DMS153 treated with DMSO at 0.1 percent for 48 hours (cell line): ENCODE data around the gene RNF17.

ENCODE experiments used
- DNase-seq: peaks from one replicate; lab custom pipeline; 2025; ENCODE audit not compliant: unreplicated experiment; lab: John Stamatoyannopoulos, UW

RNF17 gene

DNA sequence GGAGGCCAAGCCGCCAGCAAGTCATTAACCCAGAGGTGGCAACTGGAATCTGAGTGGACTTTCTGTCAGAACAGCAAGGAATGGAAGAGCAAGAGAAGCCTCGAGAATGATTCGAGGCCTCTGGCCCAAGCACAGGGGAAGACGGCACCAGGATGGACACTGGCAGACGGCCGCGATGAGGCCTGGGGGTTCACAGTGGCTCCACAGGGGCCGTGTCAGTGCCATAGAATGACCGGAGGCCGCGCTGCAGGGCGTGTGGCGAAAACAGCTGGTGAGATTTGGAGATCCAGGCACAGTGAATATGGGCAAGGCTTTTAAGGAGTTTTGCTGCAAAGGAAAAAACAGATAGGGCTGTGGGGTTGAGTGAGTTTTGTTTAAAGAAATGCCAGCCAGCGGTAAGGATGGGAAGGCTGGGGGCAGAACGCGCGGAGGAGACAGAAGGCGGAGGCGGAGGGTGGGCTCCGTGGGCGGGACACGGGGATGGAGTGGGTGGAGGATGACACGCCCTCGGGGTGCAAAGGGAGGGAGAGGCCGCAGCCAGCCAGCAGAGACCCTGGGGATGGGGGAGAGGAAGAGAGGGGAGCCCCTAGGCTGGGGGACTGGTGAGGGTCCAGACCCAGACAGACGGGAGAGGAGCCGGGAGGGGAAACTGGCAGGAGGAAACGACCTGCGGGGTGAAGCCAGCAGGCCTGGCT is 130.5 kb downstream of the RNF17 start:
- DNase-seq: no peak

DNA sequence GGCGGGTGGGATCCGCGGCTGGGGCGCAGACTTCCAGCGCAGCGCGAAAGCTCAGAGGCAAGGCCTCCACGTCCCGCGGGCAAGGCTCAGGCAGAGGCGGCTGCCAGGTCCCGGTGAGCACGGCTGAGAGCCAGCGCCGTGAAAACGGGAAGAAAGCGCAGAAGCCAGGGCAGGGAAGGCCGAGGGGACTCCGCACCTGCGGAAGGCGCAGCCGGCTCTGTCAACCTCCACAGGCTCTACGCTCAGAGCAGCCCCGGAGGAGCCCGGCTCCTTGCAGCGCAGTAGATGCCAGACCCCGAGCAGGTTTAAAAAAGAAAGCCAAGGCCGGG is 131.0 kb downstream of the RNF17 start:
- no peak for DNase-seq

DNA sequence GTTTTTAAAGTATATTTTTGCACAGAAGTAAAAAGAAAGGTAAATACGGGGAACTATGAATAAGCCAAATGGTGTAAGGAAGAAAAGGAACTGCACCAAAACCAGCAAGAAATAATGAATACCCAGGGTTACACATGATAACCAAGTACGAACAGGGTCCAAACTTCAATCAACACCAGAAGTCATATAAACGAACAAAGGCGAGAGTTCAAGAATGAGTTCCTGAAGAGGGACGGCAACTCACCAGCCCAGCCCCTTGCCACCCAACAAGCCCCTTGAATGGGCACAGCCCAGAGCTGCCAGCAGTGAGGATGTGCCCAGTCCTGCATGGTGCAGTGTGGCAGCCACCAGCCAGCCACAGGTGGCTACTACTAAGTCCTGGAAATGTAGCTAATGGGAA is 132.1 kb downstream of the RNF17 start:
- no peak for DNase-seq

DNA sequence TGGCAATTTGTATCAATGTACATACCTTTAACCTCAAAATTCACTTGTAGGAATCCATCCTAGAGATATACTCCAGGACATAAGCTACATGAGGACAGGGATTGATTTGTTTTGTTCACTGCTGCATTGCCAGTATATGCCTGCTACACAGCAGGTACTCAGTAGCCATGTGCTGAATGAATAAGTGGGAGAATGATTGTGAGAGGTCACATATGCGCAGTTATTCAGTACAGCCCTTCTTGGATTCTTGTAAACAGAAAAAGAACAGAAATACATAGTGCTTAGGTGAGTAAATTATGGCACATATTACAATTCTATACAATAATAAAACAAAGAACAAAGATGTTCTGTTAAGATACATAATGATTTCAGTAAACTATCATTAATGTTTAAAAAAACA is 133.3 kb downstream of the RNF17 start:
- DNase-seq: no peak

DNA sequence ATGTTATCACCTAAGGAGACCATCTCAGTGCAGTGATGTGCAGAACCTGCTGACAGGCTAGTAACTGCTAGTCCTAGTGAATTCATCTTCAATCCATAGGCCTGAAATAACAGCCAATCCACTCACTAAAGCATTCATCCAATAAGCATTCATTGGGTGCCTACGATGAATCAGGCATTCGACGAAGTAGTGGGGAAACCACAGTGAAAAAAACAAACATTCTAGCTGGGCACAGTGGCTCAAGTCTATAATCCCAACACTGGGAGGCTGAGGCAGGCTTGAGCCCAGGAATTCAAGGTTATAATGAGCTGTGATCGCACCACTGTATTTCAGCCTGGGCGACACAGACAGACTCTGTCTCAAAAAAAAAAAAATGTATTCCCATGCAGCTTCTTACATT is 135.6 kb downstream of the RNF17 start:
- no peak for DNase-seq

DNA sequence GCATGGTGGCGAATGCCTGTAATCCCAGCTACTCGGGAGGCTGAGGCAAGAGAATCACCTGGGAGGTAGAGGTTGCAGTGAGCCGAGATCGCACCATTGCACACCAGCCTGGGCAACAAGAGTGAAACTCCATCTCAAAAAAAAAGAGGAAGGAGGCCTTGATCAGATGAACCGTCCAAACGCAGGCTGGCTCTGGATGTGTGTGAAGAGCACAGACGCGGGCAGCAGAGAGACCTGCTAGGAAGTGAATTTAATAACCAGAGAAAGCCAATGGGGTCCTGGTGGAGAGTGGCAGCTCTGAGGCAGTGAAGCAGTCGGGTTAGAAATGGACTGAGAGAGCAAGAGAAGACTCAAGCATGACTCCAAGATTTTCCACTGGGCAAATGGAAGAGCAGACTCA is 136.5 kb downstream of the RNF17 start:
- DNase-seq: no peak

DNA sequence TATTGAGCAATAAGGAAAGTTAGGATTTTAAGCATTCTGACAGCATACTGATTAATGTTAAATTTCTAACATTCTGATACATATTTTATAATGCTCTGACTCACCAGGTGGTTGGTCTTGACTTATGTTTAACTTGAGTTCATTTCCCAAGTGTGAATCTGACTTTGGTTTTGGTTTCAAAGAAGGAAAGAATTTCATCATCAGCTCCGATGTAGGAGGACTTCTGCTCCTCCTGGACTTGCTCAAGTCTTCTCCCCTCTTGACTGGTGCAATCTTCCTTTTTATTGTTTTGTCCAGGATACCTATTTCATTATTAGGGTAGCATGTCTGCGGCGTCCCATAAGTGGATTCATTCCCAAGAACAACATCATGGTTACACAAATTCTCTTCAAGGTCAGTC is 141.3 kb downstream of the RNF17 start:
- no peak for DNase-seq

DNA sequence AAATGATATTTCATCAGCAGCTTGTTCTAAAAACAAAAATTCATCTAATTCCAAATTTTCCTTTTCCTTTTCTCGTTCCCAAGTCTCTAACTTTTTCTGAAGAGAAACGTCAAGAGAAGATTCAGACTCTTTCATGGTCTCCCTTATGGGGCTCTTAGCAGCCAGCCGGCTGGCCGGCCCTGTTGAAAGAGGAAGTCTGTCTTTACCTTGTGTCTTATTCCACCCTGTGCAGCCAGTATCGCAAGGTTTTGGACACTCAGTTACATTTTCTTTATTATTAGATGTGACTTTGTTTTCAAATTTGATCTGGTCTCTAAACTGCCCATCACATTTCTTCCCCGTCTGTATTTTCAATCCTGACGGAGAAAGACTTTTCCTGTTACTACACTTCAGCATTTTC is 142.3 kb downstream of the RNF17 start:
- no peak for DNase-seq

DNA sequence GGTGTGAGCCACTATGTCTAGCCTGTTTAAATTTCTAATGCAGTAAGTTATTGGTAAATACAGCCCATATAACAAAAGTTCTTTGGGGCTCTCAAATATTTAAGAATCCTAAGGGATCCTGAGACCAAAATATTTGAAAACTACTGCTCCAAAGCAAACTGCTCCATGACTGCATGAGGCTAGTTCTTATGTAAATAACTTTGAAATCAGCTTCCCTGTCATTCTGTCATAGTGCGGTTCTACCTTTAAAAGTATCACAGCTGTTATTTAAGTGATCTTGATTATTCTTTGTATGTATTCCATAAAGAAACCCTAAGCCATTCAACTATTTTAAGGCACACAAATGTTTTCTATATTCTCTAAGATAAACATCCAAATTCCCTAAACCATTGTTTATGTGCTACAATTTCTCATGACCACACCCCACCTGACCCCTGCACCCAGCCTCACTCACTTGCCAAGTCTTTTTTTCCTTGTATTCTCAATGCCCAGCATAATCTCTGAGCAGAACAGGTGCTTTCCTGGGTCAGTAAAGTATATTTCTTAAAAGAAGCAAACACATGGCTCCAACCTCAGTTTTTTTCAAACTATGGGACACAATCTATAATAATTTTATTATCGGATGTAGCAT is 146.6 kb downstream of the RNF17 start:
- DNase-seq: no peak

DNA sequence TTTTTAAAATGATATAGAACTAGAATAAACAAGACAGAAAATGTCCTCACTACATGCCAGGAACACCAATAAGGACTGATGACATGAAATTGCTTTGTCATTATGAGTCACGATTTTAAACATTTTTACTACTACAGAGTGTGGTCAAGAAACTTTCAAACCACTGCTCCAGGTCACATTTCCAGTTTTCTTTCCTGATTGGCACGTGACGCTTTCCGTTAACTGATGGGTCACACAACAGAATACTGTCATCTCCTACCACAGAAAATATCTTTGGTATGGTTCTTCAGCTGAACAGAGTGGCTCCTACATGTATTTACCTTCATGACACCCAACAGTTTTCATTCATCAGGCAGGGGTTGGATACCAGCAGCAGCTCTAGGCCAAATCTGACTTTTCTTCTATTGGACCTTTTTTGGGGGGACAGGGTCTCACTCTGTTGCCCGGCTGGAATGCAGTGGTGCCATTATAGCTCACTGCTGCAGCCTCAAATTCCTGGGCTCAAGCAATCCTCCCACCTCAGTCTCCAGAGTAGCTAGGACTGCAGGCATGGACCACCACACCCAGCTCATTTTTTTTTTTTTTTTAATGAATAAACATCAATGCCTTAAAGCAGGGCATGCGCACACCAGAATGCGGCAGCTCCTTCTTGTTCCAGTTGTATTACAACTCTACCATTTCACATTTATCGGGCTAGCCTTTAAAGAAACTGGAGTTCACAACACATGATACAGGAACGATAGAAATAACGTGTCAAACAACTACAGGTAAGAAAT is 147.4 kb downstream of the RNF17 start:
- no peak for DNase-seq

DNA sequence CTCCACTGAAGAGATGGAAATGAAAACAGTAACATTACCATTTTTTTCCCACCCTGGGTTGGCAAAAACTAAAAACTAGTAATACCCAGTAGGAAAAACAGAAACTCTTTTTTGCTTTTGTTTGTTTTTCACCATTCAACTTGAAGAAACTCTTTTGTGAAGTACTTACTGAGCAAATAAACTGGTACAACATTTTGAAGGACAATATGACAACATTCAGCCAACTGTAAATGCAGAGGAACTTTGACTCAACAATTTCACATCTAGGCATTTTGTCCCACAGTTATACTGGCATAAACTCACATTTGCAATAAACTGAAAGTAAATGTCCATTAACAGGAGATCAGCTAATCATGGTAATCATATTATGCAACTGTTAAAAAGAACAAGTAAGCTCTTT is 152.5 kb downstream of the RNF17 start:
- DNase-seq: no peak

DNA sequence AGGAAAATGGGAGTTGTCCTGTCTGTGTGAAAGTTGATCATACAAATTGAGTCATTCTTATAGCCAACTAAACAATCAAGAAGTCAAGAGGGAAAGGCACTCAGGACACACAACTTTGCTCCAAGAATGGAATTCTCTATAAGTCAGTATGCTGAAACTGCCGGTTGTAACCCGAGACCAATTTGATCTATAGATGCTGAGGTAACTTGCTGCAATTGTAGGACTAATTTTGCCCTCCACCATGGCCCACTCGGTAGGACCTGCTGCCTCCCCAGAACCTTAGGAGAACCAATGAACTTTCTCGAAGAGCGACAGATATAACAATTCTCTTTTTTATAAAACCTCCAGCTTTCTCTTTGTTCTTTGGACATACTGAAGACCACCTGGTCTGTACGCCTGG is 157.0 kb downstream of the RNF17 start:
- no peak for DNase-seq

DNA sequence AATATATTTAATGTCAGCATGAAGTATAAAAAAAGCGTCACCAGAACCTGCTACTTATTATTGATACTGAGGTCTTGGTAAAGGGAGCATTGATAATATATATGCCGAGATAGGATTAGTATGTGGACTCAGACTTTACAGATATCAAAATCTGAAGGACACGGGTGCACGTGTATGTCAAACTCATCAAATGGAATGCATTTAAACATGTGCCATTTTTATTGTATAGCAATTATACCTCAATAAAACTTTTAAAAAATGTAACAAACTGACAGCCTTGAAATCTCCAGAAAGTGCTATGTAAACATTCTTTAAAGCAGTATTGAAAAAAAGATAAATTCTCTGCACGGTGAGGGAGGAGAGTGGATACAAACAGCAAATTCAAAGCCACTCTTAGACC is 157.9 kb downstream of the RNF17 start:
- no peak for DNase-seq

DNA sequence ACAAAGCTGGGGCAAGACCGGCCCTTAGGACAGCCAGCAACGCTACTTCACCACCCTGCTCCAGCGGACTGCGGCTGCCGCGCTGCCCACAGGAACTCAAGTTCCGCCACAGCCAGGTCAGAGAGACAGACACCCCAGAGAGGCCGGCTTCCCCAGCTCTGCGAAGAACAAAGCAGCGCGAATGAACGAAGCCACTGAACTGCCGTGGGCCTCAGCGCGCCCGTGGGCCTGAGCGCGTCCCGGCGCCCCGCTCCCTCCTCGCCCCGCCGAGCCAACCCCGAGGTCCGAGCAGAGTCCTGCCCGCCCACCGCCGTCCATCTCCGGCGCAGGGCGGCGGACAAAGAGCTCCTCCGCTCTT is 158.4 kb downstream of the RNF17 start:
- no peak for DNase-seq

DNA sequence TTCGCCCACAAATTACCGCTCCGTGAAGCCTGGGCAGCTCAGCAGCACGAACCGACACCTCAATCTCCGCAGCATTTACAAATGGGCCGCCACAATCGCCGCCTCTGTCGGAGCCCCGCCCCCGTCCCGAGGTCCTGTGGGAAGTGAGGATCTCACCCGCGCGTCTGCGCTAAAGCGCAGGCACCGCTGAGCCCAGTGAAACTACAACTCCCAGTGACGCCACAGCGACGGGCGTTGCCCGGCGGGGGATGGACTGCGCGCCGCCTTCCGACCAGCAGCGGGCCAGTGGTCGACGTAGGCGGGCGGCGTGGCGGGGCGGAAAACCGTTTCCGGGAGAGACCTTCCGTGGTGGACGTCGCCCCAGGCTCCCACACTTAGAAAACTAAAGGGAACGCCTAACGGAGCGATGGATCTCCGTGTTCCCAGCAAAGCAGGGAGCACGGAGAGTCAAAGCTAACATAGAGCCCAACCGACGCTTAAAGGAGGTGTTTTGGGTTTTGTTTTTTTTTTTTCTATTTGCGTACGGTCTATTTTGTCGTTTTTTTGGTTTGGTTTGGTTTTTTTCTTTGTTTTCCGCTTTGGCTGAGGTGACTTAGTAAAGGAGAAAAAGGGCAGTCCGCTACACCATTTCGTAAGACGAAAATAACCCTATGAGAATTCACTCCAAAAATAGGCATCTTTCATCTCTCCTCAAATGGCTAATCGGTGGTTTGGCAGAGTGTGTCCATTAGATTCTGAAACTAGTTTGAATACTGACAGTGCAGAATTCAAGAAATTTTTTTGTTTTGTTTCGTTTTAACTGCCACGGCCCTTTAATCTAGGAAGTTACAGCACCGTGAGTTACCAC is 159.0 kb downstream of the RNF17 start:
- peak; percentile 88 for DNase-seq

DNA sequence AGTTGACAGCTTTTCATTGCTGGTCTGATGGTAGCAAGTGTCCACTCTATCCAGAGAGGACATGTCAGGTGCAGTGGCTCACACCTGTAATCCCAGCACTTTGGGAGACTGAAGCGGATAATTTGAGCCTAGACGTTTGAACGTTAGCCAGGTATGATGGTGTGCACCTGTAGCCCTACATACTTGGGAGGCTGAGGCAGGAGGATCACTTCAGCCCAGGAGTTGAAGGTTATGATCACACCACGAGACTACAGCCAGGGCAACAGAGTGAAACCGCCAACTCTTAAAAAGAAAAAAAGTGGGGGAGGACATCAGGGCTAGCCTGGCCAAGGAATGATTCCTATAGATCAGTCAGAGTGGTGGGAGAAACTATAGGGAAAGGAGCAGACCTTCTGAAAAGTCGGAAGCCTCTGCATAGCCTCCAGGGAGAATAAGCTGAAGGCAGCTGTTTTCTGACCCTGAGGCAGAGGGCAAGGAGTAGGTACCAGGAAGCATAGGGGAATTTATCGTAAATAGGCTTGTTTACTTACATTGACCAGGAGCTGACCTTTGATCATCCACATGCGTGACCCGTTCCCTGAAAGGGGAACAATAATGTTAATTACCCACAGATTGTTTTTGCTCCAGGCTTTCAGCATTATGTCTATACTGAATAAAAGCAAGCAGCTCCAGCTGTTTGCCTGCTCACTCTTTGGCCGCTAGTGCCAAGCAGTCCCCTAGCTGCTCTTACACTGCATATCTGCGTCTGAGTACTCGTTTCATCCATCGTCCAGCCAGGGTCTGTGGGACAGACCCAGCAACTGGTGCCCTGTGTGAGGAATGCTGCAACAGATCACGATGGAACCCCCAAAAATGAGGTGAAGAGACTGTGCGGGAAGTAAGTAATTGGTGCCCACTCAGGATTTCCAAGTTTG is 161.6 kb downstream of the RNF17 start:
- no peak for DNase-seq

DNA sequence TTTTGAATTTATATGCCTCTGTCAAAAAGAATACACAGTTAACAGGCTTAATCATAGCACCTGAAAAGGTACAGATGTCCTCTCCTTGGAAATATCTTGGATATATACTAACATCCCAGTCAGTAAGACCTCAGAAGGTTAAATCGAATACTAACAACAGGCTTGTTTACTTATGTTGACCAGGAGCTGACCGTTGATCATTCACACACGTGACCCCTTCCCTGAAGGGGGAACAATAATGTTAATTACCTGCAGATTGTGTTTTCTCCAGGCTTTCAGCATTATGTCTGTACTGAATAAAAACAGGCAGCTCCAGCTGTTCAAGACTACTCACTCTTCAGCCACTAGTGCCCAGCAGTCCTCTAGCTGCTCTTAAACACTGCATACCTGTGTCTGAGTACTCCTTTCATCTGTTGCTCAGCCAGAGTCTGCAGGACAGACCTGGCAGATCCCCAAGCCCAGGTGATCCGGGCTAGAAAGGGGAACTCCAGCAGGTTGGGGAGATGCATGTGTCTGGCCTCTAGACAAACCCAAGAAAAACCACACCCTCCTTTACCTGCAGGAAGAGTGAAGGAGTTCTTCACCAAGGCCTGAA is 163.9 kb downstream of the RNF17 start:
- no peak for DNase-seq

DNA sequence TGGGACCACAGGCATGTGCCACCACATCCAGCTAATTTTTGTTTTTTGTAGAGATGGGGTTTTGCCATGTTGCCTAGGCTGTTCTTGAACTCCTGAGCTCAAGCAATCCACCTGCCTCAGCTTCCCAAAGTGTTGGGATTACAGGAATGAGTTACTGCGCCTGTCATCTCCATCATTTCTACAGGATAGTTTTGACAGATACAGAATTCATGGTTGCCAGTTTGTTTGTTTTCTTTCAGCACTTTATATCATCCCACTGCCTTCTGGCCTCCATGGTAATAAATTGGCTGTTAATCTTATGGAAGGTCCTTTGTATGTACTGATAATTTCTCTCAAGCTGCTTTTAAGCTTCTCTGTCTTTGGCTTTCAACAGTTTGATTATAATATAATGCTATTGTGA is 165.2 kb downstream of the RNF17 start:
- no peak for DNase-seq
